NCI-H1436 (cell line): Measurements from ENCODE around the gene DUSP19.

Experiments used
- DNase-seq: peaks from one replicate; lab custom pipeline; 2025; lab: John Stamatoyannopoulos, UW

DUSP19 gene

DNA sequence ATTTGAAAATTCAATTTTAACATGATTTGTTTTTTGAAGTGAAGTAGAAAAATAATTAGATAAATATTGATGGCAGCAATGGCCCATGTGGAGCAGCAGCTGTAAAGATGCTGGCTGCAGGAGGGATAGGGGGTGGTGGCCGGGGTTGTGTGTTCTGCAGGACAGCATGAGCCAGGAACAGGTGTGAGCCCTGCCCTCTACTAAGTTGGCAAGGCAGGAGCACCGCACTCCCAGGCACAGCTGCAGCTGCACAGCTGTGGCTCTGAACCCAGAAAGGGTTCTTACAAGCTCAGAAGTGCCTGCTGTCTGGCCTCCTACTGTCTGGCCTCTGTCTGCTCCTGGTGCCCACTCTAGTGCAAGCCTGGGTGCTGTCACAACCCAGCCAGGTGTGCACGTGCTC is 10.0 kb upstream of the DUSP19 start:
- no peak for DNase-seq

DNA sequence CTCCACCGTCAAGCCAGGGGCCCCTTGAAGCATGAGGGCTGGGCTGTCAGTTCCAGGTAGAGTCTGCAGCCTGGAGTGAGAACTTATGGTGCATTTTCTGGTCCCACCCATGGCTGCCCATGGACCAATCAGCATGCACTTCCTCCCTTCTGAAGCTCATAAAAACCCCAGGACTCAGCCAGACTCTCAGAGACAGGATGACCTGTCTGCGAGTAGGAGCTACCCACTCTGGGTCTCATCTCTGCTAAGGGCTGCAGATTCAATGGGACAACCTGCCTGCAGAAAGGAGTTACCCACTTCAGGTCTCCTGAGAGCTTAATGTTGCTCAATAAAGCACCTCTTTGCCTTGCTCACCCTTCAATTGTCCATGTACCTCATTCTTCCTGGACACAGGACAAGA is 9.4 kb upstream of the DUSP19 start:
- DNase-seq = no peak

- no peak for DNase-seq
These were observed 7.4 kb upstream of the DUSP19 start for GRCh38 chr2:183070942-183071844.

GRCh38 chr2:183072177-183072576 is 6.4 kb upstream of the DUSP19 start:
- DNase-seq = no peak

DNA sequence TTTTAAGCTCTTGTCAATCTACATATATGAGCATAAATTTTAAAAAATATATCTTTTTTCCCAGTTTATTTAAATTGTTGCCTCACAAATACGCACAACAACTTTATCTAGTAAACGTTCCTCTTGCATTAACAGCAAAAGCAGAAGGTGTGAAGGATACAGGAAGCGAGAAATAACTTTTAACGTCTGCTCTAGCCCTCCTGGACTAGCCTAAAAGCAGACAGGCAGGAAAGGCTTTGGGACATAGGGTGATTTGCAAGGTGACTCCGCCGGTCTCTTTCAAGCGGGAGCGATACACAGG is 434 bp upstream of the DUSP19 start:
- peak; percentile 46 for DNase-seq

- DNase-seq = no peak
These were observed 710 bp downstream of the DUSP19 start for GRCh38 chr2:183079139-183079775.

- DNase-seq = no peak
These were observed 3.4 kb downstream of the DUSP19 start for GRCh38 chr2:183081911-183082310.

DNA sequence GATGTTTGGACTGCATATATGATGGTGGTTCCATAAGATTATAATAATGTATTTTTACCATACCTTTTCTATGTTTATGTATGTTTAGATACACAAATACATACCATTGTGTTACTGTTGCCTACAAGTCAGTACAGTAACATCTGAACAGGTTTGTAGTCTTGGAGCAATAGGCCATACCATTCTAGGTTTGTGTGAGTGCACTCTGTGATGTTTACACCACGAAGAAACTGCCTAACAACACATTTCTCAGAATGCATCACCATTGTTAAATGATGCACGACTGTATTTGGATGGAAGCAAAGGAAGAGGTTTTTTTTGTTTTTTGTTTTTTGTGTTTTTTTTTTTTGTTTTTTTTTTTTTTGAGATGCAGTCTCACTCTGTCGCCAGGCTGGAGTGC is 9.5 kb downstream of the DUSP19 start:
- DNase-seq = no peak

GRCh38 chr2:183089192-183089851 is 10.8 kb downstream of the DUSP19 start:
- no peak for DNase-seq

DNA sequence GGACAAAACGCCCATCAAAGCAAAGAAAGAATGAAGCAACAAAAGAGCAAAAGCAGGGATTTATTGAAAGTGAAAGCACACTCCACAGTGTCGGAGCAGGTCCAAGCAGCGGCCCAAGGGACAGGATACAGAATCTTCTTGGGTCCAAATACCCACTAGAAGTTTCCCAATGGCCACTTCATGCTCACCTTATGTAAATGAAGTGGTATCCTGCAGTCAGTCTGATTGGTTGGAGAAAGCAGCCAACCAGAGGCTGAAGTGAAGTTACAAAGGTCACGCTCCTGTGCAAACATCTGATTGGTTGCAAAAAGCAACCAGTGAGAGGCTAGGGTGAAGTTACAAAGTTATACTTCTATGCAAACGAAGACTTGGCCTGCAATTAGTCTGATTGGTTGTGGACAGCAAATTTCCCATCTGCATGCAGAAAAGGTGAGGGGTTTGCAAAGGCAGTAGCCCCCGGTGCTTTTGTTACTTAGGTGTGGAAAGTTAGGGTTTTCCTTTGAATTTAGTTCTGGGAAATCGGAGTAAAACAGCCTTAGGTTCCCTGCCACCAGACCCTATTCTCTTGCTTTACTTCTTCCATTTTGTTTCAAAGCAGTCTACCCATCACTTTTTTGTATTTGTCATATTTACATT is 12.9 kb downstream of the DUSP19 start:
- DNase-seq = no peak

DNA sequence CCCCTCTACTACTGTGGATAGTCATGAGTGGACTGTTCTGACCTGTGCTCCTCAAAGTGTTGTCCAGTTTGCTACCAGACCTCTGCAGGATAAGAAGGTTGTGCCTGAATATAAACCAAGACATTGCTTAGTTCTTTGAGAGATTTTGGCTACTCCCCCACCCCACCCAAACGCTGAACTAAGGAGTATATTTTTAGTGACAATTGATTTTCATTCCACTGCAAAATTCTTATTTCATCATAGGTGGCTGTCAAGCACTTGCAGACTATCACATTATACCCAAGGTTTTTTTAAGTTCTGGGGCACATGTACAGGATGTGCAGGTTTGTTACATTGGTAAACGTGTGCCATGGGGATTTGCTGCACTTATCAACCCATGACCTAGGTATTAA is 13.4 kb downstream of the DUSP19 start:
- DNase-seq = no peak

GRCh38 chr2:183093857-183094657 is 15.5 kb downstream of the DUSP19 start:
- no peak for DNase-seq

- no peak for DNase-seq
These were observed 27.0 kb downstream of the DUSP19 start for GRCh38 chr2:183105402-183106134.

- DNase-seq = no peak
These were observed 34.0 kb downstream of the DUSP19 start for GRCh38 chr2:183112577-183112976.

DNA sequence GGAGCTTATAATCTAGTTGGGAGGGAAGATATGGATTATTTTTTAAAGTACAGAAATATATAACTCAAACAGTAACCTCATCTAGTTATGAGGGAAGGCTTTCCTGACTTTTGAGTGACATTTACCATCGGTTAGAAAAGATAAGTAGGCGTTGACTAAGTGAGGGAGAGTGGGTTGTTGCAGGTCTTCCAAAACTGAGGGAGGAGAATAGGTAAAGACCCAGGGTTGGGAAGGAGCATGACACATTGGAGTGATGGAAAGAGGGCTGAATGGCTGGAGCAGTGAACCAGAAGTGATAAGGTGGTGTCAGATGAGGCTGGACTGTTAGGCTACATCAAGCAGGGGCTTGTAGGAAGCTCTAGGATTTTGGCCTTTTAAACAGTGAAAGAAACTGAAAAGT is 35.1 kb downstream of the DUSP19 start:
- no peak for DNase-seq

DNA sequence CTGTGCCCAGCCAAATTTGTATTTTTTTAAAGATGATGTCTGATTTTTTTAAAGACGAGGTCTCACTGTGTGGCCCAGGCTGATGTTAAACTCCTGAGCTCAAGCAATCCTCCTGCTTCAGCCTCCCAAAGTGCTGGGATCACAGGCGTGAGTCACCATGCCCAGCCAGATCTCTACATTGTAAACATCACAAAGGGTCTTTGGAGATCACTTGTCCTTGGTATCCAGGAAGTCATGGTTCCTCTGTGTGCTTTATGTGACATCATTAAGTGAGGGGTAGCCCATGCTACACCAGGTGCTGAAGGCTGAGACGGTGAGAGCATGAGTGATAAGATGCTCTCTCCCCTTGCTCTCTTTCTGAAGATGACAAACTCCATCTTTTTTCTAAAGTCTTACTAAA is 38.7 kb downstream of the DUSP19 start:
- peak; percentile 1 for DNase-seq

GRCh38 chr2:183123117-183123958 is 44.8 kb downstream of the DUSP19 start:
- no peak for DNase-seq

DNA sequence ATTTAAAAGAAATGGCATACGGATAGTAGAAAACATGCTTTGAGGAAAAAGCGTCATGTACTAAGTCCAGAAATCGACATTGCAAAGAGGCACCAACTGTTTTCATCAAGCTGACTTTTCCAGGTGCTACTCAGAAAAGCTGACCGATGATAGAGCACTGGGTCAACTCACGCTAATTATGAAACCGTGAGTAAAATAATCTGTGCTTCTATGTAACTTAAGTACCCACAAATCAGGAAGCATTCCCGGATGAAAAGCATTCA is 45.3 kb downstream of the DUSP19 start:
- no peak for DNase-seq

DNA sequence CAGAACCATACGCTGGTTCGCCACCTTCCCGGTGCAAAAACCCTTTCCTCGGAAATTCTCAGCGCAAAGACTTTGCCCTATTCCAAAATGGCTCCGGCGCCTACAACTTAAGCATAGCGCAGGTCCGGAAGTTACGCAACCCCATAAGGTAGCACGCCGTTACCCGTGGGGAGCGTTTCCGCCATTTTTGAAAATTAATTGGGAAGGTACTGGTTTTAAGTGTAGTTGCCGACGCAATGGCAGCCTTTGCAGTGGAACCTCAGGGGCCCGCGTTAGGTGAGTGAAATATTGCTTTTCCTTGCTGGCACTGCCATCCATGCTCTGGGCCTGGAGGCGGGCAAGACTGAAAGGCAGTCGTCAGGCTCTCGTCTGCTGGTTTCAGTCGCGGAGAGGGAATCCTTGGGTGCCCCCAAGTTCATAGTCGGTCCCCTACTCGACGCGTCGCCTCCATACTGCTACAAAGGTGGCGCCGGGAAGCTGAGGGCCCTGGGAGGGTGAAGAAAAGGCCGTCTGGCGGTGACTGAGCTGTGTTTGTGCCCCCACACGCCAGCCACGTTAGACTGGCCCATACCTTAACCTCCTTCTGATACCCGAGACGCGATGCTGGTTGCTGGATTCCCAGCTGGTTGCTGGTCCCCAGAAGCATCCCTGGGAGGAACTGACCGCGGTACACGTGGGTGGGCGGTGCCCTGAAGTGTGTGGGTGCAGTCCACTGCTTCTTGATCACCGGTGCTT is 45.8 kb downstream of the DUSP19 start, which contains the start of gene NUP35:
TSS of gene NUP35 (plus strand) at position 222 of the 735 bp plus-strand sequence. CDS start at position 237, 15 bp downstream.
- peak; percentile 88 for DNase-seq

DNA sequence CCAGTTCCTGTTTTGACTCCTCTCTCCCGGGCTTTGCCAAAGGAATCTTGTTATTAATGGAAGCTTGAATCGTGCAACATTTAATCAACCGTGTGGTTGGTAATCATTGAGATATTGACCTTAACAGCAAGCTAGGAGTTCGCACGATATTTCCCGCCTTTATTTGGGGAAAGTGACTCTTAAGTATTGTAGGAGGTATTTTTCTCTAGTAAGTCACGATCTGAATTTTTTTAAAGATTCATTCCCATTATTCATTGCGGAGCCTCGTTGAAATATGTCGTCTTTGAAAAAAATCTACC is 46.4 kb downstream of the DUSP19 start:
- no peak for DNase-seq
